Activated CD4-positive, alpha-beta T cell treated with anti-CD3 and anti-CD28 coated beads for 24 hours (primary cell): Measurements from ENCODE around the gene TTC39B.

Source experiments
- DNase-seq, 2 donors: peaks; one replicate each; pipeline ENCODE4 v3.0.0-alpha.2; 2020; ENCODE audit warnings: low read depth in 2 of 2

TTC39B gene

GRCh38 chr9:15135164-15135792 lies 171.7 kb downstream of the TTC39B start:
- no peak for DNase-seq

- DNase-seq, result no peak
These were observed 173.5 kb downstream of the TTC39B start for GRCh38 chr9:15133488-15133887.

- DNase-seq, result no peak
These were observed 174.9 kb downstream of the TTC39B start for GRCh38 chr9:15132091-15132490.

GRCh38 chr9:15131094-15131493 lies 175.9 kb downstream of the TTC39B start:
- DNase-seq, result no peak

- no peak for DNase-seq
These were observed 179.2 kb downstream of the TTC39B start for GRCh38 chr9:15127831-15128230.

- no peak for DNase-seq
These were observed 185.4 kb downstream of the TTC39B start for GRCh38 chr9:15121630-15122029.

GRCh38 chr9:15116130-15116580 lies 190.9 kb downstream of the TTC39B start:
- no peak for DNase-seq

- DNase-seq, result no peak
These were observed 191.3 kb downstream of the TTC39B start for GRCh38 chr9:15115702-15116101.

GRCh38 chr9:15115041-15115440 lies 192.0 kb downstream of the TTC39B start:
- no peak for DNase-seq
